Right lobe of liver (tissue), 6 donors: Measurements from ENCODE around the gene ARHGAP8. TPM values are rescaled to one million over a fixed set of nuclear protein-coding genes. Genes with fewer than 3 reads are reported as not detected.

Source experiments
- ATAC-seq, 4 donors: fragments of 200-7000 bp; cut with Tn5 transposase; one replicate each; pipeline ENCODE4 v1.9.1; 2020; ENCODE audit warnings: mild to moderate bottlenecking in 4 of 4, moderate library complexity in 4 of 4
- DNase-seq, 3 donors: peaks; one replicate each; pipeline ENCODE4 v3.0.0-alpha.2; 2020
- H3K27ac ChIP-seq, 3 donors: fragments of 200-600 bp; one replicate each; pipeline ENCODE4 v1.8.0; 2022
- H3K27me3 ChIP-seq, 2 donors: fragments of 200-600 bp; one replicate each; pipeline ENCODE4 v1.8.0; 2022
- H3K36me3 ChIP-seq, 4 donors: fragments of 200-600 bp; sonication (generic) in 1 of 4; one replicate each; pipeline versions ENCODE4 v1.5.1 to v1.8.0; 2017 to 2022; ENCODE audit warnings: control low read depth in 1 of 4
- H3K4me1 ChIP-seq, 4 donors: fragments of 200-600 bp; sonication (generic) in 1 of 4; one replicate each; pipeline versions ENCODE4 v1.5.1 to v1.8.0; 2017 to 2022; ENCODE audit warnings: control low read depth in 1 of 4
- H3K4me3 ChIP-seq, 3 donors: fragments of 200-600 bp; one replicate each; pipeline ENCODE4 v1.8.0; 2022
- H3K9me3 ChIP-seq, 4 donors: fragments of 200-600 bp; sonication (generic) in 1 of 4; one replicate each; pipeline versions ENCODE4 v1.5.1 to v1.8.0; 2017 to 2022; ENCODE audit warnings: control low read depth in 1 of 4
- POLR2A ChIP-seq: fragments of 450-650 bp; IDR thresholded peaks from one replicate; pipeline ENCODE4 v1.6.1; 2017; ENCODE audit warnings: antibody characterized with exemption, mild to moderate bottlenecking
- WGBS: methylation state at CpG from one replicate; pipeline ENCODE4 v1.1.6; 2018; ENCODE audit warnings: low coverage, low lambda C conversion rate; ENCODE audit not compliant: insufficient coverage; ENCODE audit errors: missing lambda C conversion rate; 5-methylcytosine and 5-hydroxymethylcytosine counted together
- intact Hi-C, 2 donors: fragments of 100-400 bp; cut with DNase I; formaldehyde crosslinking; loops; one replicate each; pipeline versions ENCODE4 v1.11.2 to v1.14.1; 2022
- total RNA-seq, 6 experiments: library from RNA; depleted of rRNA in 2 of 6; stranded (reverse); fragments of >200 nt in 2 of 6; fragmentation: NEBNext Ultra II Directional in 3 of 6; extraction: Animal tissue kit (Norgen Biotek cat#: 25700) in 3 of 6; gene quantifications; one replicate each; pipeline versions ENCODE4 v1.1.0 to v1.2.4, GENCODE V29; 2016 to 2023
- TF ChIP-seq, protein P1 (sequence below), 4 donors: fragments of 200-600 bp in 3 of 4; fragments of 450-650 bp in 1 of 4; IDR thresholded peaks; one replicate each; pipeline versions ENCODE4 v1.5.1 to v1.8.0; 2016 to 2022; ENCODE audit warnings: antibody characterized with exemption in 4 of 4, mild to moderate bottlenecking in 2 of 4
- donor health status: DM: no; HTN: yes; CAD: no.
- donor health status: DM: no; HTN: no; CAD: no.
- donor health status: DM: no; HTN: no; CAD: no.
- donor health status: DM: no; HTN: yes; CAD: no.
- donor health status: DM: no; HTN: yes; CAD: no.

The ARHGAP8 gene
- total RNA-seq, 6 experiments from 2014 or later: 0.49 to 1.0 (median 0.61) TPM; not detected in 1

DNA sequence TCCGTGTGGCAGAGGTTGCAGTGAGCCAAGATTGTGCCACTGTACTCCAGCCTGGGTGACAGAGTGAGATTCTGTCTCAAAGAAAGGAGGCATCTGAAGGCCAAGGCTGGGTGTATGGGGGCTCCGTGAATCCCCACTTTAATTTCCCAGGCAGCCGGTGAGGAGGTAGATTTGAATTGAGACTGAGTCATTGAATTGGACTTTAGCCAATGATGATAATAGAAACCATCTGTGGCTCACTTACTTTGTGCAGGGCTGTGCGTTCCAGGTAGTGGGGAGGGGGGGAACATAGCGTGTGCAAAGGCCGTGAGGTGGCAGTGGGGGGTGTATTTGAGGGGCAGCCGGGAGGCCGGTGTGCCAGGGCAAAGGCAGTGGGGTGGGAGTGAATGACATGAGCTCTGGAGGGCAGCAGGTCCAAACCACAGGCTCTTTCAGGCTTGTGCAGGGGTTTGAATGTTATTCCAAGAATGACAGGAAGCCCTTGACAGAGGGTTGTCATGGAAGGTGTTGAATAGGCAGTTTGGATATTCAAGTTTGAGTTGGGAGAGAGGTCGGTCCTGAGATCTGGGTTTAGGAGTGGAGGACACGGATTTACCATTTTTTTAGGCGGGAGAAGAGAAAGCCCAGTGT is 6.1 kb downstream of the ARHGAP8 start:
- intact Hi-C loops: no loop called here
- no peak overlapping the region for H3K4me3 ChIP-seq
- TF ChIP-seq POLR2A: no peak
- TF ChIP-seq, protein P1, sequence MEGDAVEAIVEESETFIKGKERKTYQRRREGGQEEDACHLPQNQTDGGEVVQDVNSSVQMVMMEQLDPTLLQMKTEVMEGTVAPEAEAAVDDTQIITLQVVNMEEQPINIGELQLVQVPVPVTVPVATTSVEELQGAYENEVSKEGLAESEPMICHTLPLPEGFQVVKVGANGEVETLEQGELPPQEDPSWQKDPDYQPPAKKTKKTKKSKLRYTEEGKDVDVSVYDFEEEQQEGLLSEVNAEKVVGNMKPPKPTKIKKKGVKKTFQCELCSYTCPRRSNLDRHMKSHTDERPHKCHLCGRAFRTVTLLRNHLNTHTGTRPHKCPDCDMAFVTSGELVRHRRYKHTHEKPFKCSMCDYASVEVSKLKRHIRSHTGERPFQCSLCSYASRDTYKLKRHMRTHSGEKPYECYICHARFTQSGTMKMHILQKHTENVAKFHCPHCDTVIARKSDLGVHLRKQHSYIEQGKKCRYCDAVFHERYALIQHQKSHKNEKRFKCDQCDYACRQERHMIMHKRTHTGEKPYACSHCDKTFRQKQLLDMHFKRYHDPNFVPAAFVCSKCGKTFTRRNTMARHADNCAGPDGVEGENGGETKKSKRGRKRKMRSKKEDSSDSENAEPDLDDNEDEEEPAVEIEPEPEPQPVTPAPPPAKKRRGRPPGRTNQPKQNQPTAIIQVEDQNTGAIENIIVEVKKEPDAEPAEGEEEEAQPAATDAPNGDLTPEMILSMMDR (IDR thresholded peaks at IDR 0.05): no peak
- no peaks in the 10 kb centered on the region for H3K27me3 ChIP-seq
- DNase-seq: no peak
- no peaks in the 10 kb centered on the region for H3K9me3 ChIP-seq
- H3K4me1 ChIP-seq: no peaks in the 10 kb centered on the region
- no peak overlapping the region for H3K27ac ChIP-seq
- 80% methylated on average over 11 of the region's 11 CpGs for WGBS
- no peak for ATAC-seq
- H3K36me3 ChIP-seq: no peaks in the 10 kb centered on the region

DNA sequence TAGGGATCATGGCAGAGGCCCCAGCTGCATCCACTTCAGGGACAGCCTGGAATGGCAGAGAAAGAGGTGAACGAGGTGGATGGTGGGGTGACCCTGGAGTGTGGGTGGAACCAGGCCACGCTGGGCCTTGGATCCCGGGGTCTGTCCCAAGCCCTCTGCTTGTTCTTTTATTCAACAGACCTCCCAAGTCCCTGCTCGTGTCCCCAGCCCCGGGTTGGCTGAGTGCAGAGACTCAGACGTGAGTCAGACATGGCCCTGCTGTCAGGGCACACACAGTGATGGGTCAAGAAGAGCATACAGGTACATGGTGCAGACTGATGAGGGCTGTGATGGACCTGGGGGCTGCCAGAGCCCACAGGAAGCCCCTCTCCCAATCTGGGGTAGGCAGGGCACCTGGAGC is 6.6 kb downstream of the ARHGAP8 start:
- intact Hi-C loops: no loop called here
- WGBS: no CpG with 5 or more reads among the region's 6 CpGs
- no peak overlapping the region for H3K4me3 ChIP-seq
- no peak overlapping the region for H3K27ac ChIP-seq
- ATAC-seq: no peak
- no peaks in the 10 kb centered on the region for H3K36me3 ChIP-seq
- no peak for TF ChIP-seq POLR2A
- TF ChIP-seq, protein P1 (IDR thresholded peaks at IDR 0.05): no peak
- H3K4me1 ChIP-seq: no peaks in the 10 kb centered on the region
- H3K27me3 ChIP-seq: no peaks in the 10 kb centered on the region
- no peaks in the 10 kb centered on the region for H3K9me3 ChIP-seq
- DNase-seq: no peak

DNA sequence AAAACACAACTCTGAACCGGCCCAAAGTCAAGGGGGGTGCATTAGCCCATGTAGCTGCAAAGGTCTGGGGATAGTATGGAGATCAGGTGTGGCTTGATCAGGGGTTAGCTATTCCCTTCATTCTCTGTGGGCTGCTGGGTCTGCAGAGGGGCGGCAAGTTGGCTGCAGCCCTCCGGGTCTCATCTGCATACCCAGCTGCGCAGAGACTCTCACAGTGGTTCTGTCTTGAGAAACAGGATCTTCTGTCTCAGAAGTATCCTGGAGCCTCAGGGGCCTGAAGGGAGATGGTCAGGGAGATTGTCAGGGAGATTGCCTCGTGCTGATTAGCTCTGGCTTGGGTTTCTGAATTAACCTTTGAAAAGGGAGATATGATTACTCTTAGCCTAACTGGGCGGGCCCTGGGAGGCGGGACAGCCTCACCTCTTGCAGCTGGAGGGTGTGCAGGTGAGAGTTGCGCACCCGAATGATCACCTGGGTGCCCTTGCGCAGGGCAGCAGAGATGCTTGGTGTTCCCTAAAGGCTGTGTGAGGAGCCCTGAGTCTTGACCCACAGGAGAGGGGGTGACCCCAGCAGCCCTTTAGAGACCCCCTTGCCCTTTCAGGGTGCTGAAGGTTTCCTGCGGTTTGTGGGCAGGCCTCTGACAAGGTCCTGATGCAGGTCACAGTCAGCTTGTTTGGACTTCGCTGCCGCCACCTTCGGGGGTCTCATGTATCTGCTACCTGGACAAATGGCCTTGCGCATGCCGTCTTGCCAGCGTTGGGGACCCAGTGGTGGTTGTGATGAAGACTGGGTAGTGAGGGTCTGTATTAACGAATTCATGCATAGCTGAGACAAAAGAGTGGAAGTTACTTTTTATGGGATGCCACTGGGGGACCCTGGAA is 7.3 kb downstream of the ARHGAP8 start:
- H3K27ac ChIP-seq: no peak overlapping the region
- TF ChIP-seq, protein P1 (IDR thresholded peaks at IDR 0.05): no peak
- no peak for TF ChIP-seq POLR2A
- no peak for ATAC-seq
- H3K4me3 ChIP-seq: no peak overlapping the region
- WGBS: 90% methylated on average over 8 of the region's 18 CpGs
- intact Hi-C loops: no loop called here
- no peaks in the 10 kb centered on the region for H3K27me3 ChIP-seq
- no peaks in the 10 kb centered on the region for H3K4me1 ChIP-seq
- no peak for DNase-seq
- H3K36me3 ChIP-seq: no peaks in the 10 kb centered on the region
- H3K9me3 ChIP-seq: no peaks in the 10 kb centered on the region

DNA sequence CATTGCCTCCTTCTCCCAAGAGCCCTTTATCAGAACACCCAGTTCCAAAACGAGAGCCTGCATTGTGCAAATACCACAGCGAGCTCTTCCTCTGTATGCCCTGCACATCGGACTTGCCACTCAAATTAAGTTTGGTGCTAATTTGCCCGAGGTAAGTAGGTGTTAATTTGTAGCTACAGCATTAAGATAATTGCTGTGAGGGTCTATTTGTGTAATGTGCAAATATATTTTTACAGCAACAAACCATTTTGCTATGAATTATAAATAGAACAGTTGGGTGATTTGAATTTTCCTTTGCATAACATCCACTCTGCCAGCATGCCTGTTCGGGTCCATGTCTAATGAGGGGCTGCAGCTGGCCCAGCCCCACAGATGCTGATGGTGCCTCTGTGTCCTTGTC is 8.1 kb downstream of the ARHGAP8 start:
- intact Hi-C loops: no loop called here
- Histone ChIP-seq H3K27me3 (no peaks in the 10 kb centered on the region), H3K9me3 (no peaks in the 10 kb centered on the region), H3K4me3 (no peak overlapping the region), H3K27ac (no peak overlapping the region), H3K4me1 (no peaks in the 10 kb centered on the region), H3K36me3 (no peaks in the 10 kb centered on the region)
- DNase-seq: no peak
- TF ChIP-seq, protein P1 (IDR thresholded peaks at IDR 0.05): no peak
- TF ChIP-seq POLR2A: no peak
- no peak for ATAC-seq
- 55% methylated on average over 4 of the region's 5 CpGs for WGBS
